GM19328 (cell line): ENCODE data around the gene HSD11B2.
"Not testable (repeated sequence)": the region's sequence is repeated elsewhere in the genome, so short reads cannot be mapped to it uniquely, and the experiment has no call there.

Experiments used
- ATAC-seq: cut with Tn5 transposase; IDR thresholded peaks from one replicate; pipeline ENCODE4 v1.9.1; 2021; ENCODE audit warnings: mild to moderate bottlenecking, moderate library complexity; ENCODE audit not compliant: unreplicated experiment

HSD11B2 gene

DNA sequence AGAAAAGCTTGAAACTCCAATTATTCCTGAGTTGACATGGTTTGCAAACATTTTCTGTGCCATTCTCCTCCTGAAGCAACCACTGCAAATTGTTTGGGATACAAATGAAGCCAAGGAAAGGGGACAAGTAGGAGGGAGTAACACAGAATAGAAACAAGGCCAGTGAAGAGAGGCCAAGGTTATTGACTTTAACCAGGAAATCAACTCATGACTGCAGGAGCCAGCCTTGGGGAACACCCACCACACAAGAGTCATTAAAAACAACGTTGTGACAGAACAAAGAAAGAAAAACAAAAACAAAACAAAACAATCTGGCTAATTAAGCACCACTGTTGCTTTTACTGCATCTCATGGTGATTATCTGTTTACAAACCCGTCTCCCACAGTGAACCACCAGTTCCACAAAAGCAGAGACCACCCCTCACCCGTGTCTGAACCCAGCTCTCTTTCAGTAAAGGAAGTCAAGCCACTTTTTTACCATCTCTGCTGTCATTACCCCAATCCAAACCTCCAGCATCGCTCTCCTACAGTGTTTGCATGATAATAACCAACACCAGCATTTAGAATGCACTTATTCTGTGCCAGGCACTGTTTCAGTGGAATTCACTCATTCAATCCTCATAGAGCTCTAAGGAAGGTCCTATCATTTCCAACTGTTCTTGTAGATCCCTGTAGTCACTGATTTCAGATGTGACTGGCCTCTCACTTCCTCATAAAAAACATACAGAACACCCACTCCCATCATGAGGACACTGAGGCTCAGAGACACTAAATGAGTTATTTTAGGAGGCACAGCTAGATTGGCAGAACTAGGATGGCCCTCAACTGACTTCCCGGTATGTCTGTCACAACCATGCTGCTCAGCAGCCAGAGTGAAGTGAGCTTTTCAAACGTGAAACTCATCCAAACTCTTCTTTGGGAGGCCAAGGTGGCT, 16.7 kb upstream of the HSD11B2 start:
- no peak for ATAC-seq

GRCh38 chr16:67415421-67415820, 15.5 kb upstream of the HSD11B2 start:
- not testable (repeated sequence) for ATAC-seq

GRCh38 chr16:67415872-67416793, 14.8 kb upstream of the HSD11B2 start, which contains the start of gene ZDHHC1:
TSS of gene ZDHHC1 (minus strand) at chr16:67416477. CDS start at chr16:67407775, 8,702 bp downstream.
- no peak for ATAC-seq

- no peak for ATAC-seq
Measured at GRCh38 chr16:67417333-67418061, 13.4 kb upstream of the HSD11B2 start.

GRCh38 chr16:67419502-67419901, 11.4 kb upstream of the HSD11B2 start:
- no peak for ATAC-seq

DNA sequence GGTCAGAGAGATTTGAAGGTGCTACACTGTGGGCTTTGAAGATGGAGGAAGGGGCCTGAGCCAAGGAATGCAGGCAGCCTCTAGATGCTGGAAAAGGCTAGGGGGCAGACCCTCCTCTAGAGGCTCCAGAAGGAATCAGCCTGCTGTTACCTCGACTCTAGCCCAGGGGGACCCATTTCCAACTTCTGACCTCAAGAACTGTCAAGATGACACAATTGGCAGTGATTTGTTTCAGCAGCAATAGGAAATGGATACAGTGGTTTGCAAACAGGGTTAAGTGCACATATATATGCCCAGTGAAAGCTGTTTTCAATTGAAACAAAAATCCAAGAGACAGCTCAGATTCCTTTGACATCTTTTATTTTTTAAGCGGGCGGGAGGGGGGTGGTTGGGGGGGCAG, 11.0 kb upstream of the HSD11B2 start:
- no peak for ATAC-seq

DNA sequence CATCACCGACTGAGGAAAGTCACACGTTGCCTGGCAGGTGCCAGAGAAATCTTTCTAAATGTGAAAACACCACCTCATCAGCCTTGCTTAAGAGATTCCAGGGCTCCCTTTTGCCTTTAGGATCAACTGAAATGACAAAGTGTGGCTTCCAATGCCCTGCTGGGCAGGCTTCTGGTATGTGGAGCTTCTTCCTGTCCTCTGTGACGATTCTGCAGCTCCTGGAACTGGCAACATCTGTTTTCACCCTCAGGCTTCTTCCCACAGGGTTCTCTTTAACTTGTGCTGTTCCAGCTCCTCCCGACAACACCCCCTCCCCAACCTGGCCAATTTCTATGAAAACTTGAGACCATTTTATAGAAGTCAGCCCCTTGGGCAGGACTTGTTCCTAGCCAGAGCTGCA, 9.9 kb upstream of the HSD11B2 start:
- ATAC-seq: no peak

- ATAC-seq: no peak
Measured at GRCh38 chr16:67423015-67423414, 7.9 kb upstream of the HSD11B2 start.

DNA sequence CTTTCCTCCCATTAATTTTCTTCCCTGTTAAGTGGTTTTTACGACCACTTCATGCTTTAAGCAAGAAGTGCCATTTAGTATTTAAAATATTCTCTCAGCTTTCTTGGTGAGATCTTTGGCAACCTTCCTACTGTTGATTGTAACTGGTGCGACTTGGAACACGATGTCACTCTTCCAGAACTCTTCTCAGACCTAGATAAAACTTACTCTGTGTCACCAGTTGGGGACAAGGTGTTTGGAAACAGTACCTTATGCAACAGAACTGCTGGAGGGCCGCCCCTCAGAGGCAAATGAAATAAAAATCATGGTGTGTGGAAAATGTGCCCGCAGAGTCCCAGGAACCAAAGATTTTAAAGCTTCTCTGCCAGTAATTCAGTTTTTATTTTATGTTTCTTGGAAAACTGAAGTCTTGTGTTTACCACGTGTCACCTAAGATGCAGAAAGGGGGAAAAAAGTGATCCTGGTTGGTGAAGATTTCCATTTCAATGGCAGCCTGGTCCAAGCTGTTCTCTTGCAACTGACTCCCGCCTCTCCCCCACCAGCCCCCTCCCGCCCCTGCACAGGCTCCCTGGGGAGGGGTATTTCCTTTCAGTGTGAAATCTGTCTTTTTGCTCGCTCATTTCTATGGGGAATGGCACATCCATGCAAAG, 7.2 kb upstream of the HSD11B2 start:
- ATAC-seq: no peak

GRCh38 chr16:67424261-67424615, 6.7 kb upstream of the HSD11B2 start:
- no peak for ATAC-seq

- no peak for ATAC-seq
Measured at GRCh38 chr16:67425061-67425460, 5.9 kb upstream of the HSD11B2 start.

GRCh38 chr16:67425580-67425979, 5.3 kb upstream of the HSD11B2 start:
- ATAC-seq: no peak

- ATAC-seq: no peak
Measured at GRCh38 chr16:67426022-67426421, 4.9 kb upstream of the HSD11B2 start.

DNA sequence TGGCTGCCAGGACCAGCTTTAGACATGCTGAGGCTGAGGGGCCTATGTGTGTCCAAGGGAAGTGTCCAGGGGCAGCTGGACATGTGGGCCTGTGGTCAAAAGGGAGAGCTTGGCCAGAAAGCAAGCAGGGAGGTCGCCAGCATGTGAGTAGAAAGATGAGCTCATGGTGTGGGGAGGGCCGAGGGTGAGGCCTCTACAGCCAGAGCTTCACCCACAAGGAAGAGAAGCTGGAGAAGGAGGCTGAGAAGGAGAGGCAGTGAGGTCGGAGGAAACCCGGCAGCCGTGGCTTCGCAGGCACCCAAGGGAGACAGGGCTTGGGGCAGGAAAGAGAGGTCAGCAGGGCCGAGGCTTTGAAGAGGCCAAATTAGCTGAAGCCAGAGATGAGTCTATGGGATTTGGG, 4.0 kb upstream of the HSD11B2 start:
- no peak for ATAC-seq

DNA sequence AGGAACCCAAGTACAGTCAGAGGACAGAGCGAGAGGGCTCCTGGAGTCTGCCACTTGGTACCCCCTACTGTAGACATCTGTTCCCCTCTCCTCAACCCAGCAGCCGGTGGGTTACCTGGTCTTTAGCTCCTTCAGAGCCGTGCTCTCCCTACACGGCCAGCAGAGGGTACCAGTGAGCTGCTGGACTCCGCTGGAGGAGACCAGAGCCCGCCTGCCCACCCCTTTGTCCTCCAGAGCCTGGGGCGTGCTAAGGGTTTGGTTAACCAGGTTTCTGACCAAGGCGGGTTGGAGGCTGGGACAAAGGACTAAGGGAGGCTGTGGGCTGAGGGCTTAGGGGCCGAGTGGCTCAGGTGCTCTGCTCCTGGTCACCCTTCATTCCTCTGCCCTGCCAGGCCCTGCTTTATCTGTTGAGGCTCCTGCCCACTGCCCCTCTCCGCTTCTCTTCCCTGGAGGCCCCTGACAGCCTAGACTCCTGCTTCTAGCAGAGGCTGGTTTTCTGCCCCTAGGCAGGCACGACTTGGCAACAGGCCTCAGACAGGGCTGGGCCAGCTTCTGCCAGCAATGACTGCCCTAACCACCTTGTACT, 2.7 kb upstream of the HSD11B2 start:
- no peak for ATAC-seq

GRCh38 chr16:67429053-67429798, 1.7 kb upstream of the HSD11B2 start:
- no peak for ATAC-seq

DNA sequence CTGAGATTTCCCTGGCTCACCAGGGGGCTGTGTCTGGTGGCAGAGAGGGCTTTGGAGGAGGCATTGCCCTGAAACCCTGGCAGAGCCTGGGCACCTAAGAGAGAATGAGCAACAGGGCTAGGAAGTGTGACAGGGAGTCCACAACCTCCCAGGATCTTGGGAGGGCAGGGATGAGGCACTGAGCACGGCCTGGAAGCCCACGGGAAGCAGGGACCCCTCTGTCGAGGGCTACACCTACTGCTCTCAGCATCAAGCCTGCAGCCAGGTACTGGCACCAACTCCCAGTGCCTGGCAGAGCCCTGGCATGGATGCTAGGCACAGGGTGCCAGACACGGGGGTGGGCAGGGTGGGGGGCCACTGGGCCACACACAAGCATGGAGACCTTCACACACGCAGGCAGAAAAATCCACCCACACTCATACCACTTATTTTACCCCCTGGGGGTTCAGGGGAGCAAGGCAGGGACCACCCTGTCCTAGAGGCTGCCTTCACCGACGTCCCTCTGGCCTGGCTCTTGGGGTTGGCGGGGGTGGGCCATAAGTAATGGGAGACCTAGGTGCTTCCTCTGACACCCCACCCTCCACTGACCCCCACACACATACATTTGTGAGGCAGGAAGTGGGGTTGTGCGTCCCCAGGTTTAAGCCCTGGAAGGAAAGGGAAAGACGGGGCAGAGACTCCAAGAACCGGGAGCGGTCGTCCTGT, 970 bp upstream of the HSD11B2 start:
- ATAC-seq: no peak

DNA sequence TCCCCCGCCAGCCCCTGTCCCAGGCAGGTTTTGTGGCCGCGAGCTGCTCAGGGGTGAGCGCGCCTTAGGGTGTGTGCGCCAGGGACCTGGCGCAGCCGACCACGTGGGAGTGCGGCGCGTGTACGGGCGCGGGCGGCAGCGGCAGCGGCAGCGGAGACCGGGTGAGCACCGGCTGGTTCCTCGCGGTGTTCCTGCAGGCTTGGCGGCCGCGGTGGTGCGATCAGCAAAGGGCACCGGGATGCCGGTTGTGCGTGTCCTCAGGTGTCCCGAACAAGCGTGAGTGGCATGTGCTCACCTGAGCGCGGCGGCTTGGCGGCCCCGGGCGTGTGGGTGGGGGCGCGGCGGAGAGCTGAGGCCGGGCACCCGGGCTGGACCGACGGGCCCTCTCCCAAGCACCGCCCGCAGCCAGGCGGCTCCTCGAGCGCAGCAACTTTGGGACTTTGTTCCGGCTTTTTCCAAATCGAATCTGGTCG, 381 bp upstream of the HSD11B2 start:
- ATAC-seq: no peak
